Activated T-cell treated with anti-CD3 and anti-CD28 coated beads, Interleukin-2, amount 50 U/mL, for 4 hours (primary cell): ENCODE data around the gene BCL11B. TPM values are rescaled to one million over a fixed set of nuclear protein-coding genes. Genes with fewer than 3 reads are reported as not detected.

Experiments
- ATAC-seq, 2 donors: fragments of 200-7000 bp; cut with Tn5 transposase; one replicate each; pipeline ENCODE4 v1.10.0; 2021
- DNase-seq: peaks from one replicate; pipeline ENCODE4 v3.0.0-alpha.2; 2020
- H3K27me3 Mint-ChIP-seq: one replicate; pipeline ENCODE4 v1.8.0; 2021; ENCODE audit warnings: low read depth, mixed read lengths
- H3K36me3 Mint-ChIP-seq: one replicate; pipeline ENCODE4 v1.8.0; 2022; ENCODE audit warnings: mixed read lengths; ENCODE audit not compliant: insufficient read depth
- H3K4me1 Mint-ChIP-seq: one replicate; pipeline ENCODE4 v1.8.0; 2021; ENCODE audit warnings: low read depth, mixed read lengths
- H3K4me3 Mint-ChIP-seq: one replicate; pipeline ENCODE4 v1.8.0; 2021; ENCODE audit warnings: mild to moderate bottlenecking, moderate library complexity, mixed read lengths
- H3K9me3 Mint-ChIP-seq: one replicate; pipeline ENCODE4 v1.8.0; 2021; ENCODE audit warnings: mixed read lengths
- total RNA-seq, 3 donors: library from RNA; stranded (reverse); gene quantifications; one replicate each; pipeline ENCODE4 v1.2.1, GENCODE V29; 2021

Gene BCL11B
- total RNA-seq, 3 donors from 2014 or later = 54.6 to 64.6 (median 62.4) TPM

GRCh38 chr14:99257673-99258221 is 14.2 kb downstream of the BCL11B start:
- Mint-ChIP-seq H3K27me3 (no peaks in the 10 kb centered on the region), H3K9me3 (no peaks in the 10 kb centered on the region), H3K4me3 (peak overlapping the region; percentile 90), H3K36me3 (peaks cover 12% of the 10 kb centered on the region), H3K4me1 (peaks cover 96% of the 10 kb centered on the region)
- peak in 1 of 2 donors; percentile 4 for ATAC-seq
- DNase-seq = no peak

GRCh38 chr14:99257122-99257672 is 14.8 kb downstream of the BCL11B start:
- Mint-ChIP-seq H3K36me3 (peaks cover 12% of the 10 kb centered on the region), H3K4me1 (peaks cover 95% of the 10 kb centered on the region), H3K9me3 (no peaks in the 10 kb centered on the region), H3K27me3 (no peaks in the 10 kb centered on the region), H3K4me3 (peak overlapping the region; percentile 90)
- no peak for ATAC-seq
- no peak for DNase-seq

- no peaks in the 10 kb centered on the region for H3K9me3 Mint-ChIP-seq
- H3K4me3 Mint-ChIP-seq = peak overlapping the region; percentile 90
- H3K36me3 Mint-ChIP-seq = peaks cover 12% of the 10 kb centered on the region
- no peak for ATAC-seq
- H3K27me3 Mint-ChIP-seq = no peaks in the 10 kb centered on the region
- no peak for DNase-seq
- H3K4me1 Mint-ChIP-seq = peaks cover 95% of the 10 kb centered on the region
Measured at GRCh38 chr14:99256483-99256874, 15.5 kb downstream of the BCL11B start.

GRCh38 chr14:99255621-99256482 is 16.1 kb downstream of the BCL11B start:
- no peak for DNase-seq
- H3K4me3 Mint-ChIP-seq = peak overlapping the region; percentile 90
- peaks cover 12% of the 10 kb centered on the region for H3K36me3 Mint-ChIP-seq
- H3K27me3 Mint-ChIP-seq = no peaks in the 10 kb centered on the region
- no peaks in the 10 kb centered on the region for H3K9me3 Mint-ChIP-seq
- peaks cover 94% of the 10 kb centered on the region for H3K4me1 Mint-ChIP-seq
- no peak for ATAC-seq

- Mint-ChIP-seq H3K27me3 (no peaks in the 10 kb centered on the region), H3K9me3 (no peaks in the 10 kb centered on the region), H3K4me3 (peak overlapping the region; percentile 77), H3K36me3 (peaks cover 13% of the 10 kb centered on the region), H3K4me1 (peaks cover 93% of the 10 kb centered on the region)
- no peak for DNase-seq
- no peak for ATAC-seq
Measured at GRCh38 chr14:99254328-99255009, 17.5 kb downstream of the BCL11B start.

GRCh38 chr14:99253890-99254289 is 18.1 kb downstream of the BCL11B start:
- peaks cover 15% of the 10 kb centered on the region for H3K36me3 Mint-ChIP-seq
- no peaks in the 10 kb centered on the region for H3K27me3 Mint-ChIP-seq
- peak overlapping the region; percentile 77 for H3K4me3 Mint-ChIP-seq
- no peaks in the 10 kb centered on the region for H3K9me3 Mint-ChIP-seq
- H3K4me1 Mint-ChIP-seq = peaks cover 95% of the 10 kb centered on the region
- no peak for DNase-seq
- ATAC-seq = no peak

GRCh38 chr14:99252940-99253868 is 18.8 kb downstream of the BCL11B start:
- peak overlapping the region; percentile 77 for H3K4me3 Mint-ChIP-seq
- DNase-seq (peak; percentile 72), ATAC-seq (peak; percentile 37 to 49)
- peaks cover 22% of the 10 kb centered on the region for H3K36me3 Mint-ChIP-seq
- H3K27me3 Mint-ChIP-seq = no peaks in the 10 kb centered on the region
- H3K4me1 Mint-ChIP-seq = peaks cover 95% of the 10 kb centered on the region
- no peaks in the 10 kb centered on the region for H3K9me3 Mint-ChIP-seq

- ATAC-seq (no peak), DNase-seq (no peak)
- Mint-ChIP-seq H3K36me3 (peaks cover 20% of the 10 kb centered on the region), H3K27me3 (no peaks in the 10 kb centered on the region), H3K4me1 (peaks cover 95% of the 10 kb centered on the region), H3K4me3 (peak overlapping the region; percentile 77), H3K9me3 (no peaks in the 10 kb centered on the region)
Measured at GRCh38 chr14:99252443-99252939, 19.5 kb downstream of the BCL11B start.

- no peak for DNase-seq
- Mint-ChIP-seq H3K4me1 (peaks cover 95% of the 10 kb centered on the region), H3K36me3 (peaks cover 20% of the 10 kb centered on the region), H3K27me3 (no peaks in the 10 kb centered on the region), H3K9me3 (no peaks in the 10 kb centered on the region), H3K4me3 (peak overlapping the region; percentile 32)
- ATAC-seq = no peak
Measured at GRCh38 chr14:99251721-99252120, 20.3 kb downstream of the BCL11B start.

GRCh38 chr14:99250636-99251208 is 21.3 kb downstream of the BCL11B start:
- Mint-ChIP-seq H3K9me3 (no peaks in the 10 kb centered on the region), H3K4me3 (peak overlapping the region; percentile 69), H3K27me3 (no peaks in the 10 kb centered on the region), H3K36me3 (peaks cover 18% of the 10 kb centered on the region), H3K4me1 (peaks cover 88% of the 10 kb centered on the region)
- no peak for DNase-seq
- no peak for ATAC-seq

- H3K9me3 Mint-ChIP-seq = no peaks in the 10 kb centered on the region
- peaks cover 82% of the 10 kb centered on the region for H3K4me1 Mint-ChIP-seq
- ATAC-seq (peak; percentile 36 to 54), DNase-seq (no peak)
- peak overlapping the region; percentile 61 for H3K4me3 Mint-ChIP-seq
- H3K36me3 Mint-ChIP-seq = peaks cover 18% of the 10 kb centered on the region
- no peaks in the 10 kb centered on the region for H3K27me3 Mint-ChIP-seq
Measured at GRCh38 chr14:99249389-99249788, 22.6 kb downstream of the BCL11B start.

GRCh38 chr14:99248761-99249171 is 23.2 kb downstream of the BCL11B start:
- Mint-ChIP-seq H3K27me3 (no peaks in the 10 kb centered on the region), H3K36me3 (peaks cover 18% of the 10 kb centered on the region), H3K4me3 (peak overlapping the region; percentile 79), H3K4me1 (peaks cover 82% of the 10 kb centered on the region), H3K9me3 (no peaks in the 10 kb centered on the region)
- ATAC-seq = peak; percentile 7 to 20
- DNase-seq = no peak

GRCh38 chr14:99247772-99248171 is 24.2 kb downstream of the BCL11B start:
- Mint-ChIP-seq H3K36me3 (peaks cover 15% of the 10 kb centered on the region), H3K9me3 (no peaks in the 10 kb centered on the region), H3K27me3 (no peaks in the 10 kb centered on the region), H3K4me1 (peaks cover 81% of the 10 kb centered on the region), H3K4me3 (peak overlapping the region; percentile 79)
- no peak for DNase-seq
- ATAC-seq = no peak
